Breast epithelium (tissue), 4 donors: Measurements from ENCODE around the gene LYRM4. TPM values are rescaled to one million over a fixed set of nuclear protein-coding genes. Genes with fewer than 3 reads are reported as not detected.

Experiments used
- DNase-seq, 2 donors: peaks; one replicate each; pipeline ENCODE4 v3.0.0-alpha.2; 2019; ENCODE audit warnings: low spot score in 2 of 2
- H3K27ac ChIP-seq, 2 donors: fragments of 200-600 bp; sonication (generic) in 1 of 2; one replicate each; pipeline ENCODE4 v1.5.1; 2016 to 2019; ENCODE audit warnings: mild to moderate bottlenecking in 1 of 2
- H3K27me3 ChIP-seq, 2 donors: fragments of 200-600 bp; sonication (generic) in 1 of 2; one replicate each; pipeline versions ENCODE4 v1.5.1 to v1.6.0; 2017 to 2019; ENCODE audit warnings: control low read depth in 1 of 2, mild to moderate bottlenecking in 1 of 2
- H3K36me3 ChIP-seq: fragments of 200-600 bp; one replicate; pipeline ENCODE4 v1.5.1; 2019
- H3K4me1 ChIP-seq, 2 donors: fragments of 200-600 bp; sonication (generic); one replicate each; pipeline ENCODE4 v1.5.1; 2016 to 2019; ENCODE audit warnings: control low read depth in 1 of 2
- H3K4me3 ChIP-seq, 3 donors: fragments of 200-600 bp; sonication (generic); 1 replicate in 2 of 3; 2 replicates in 1 of 3; pipeline ENCODE4 v1.5.1; 2016 to 2019; ENCODE audit warnings: mild to moderate bottlenecking in 3 of 3, moderate library complexity in 2 of 3
- H3K9me3 ChIP-seq, 2 donors: fragments of 200-600 bp; sonication (generic) in 1 of 2; one replicate each; pipeline ENCODE4 v1.5.1; 2016 to 2019; ENCODE audit warnings: control low read depth in 1 of 2
- POLR2A ChIP-seq: fragments of 450-650 bp; IDR thresholded peaks from one replicate; pipeline ENCODE4 v1.6.1; 2016; ENCODE audit warnings: antibody characterized with exemption, mild to moderate bottlenecking, moderate library complexity
- POLR2AphosphoS5 ChIP-seq, 3 donors: sonication (generic); formaldehyde crosslinking; IDR thresholded peaks; one replicate each; pipeline ENCODE4 v1.6.1; 2017; ENCODE audit warnings: antibody characterized with exemption in 3 of 3
- intact Hi-C: fragments of 100-400 bp; cut with DNase I; formaldehyde crosslinking; loops from one replicate; pipeline ENCODE4 v1.15.1; 2023; ENCODE audit warnings: low total_unique reads
- total RNA-seq, 3 donors: library from RNA; depleted of rRNA; stranded (reverse); fragments of >200 nt; gene quantifications; one replicate each; pipeline ENCODE4 v1.1.0, GENCODE V29; 2016
- TF ChIP-seq, protein P1 (sequence below), 3 donors: fragments of 450-650 bp; IDR thresholded peaks; one replicate each; pipeline ENCODE4 v1.5.1; 2016 to 2017; ENCODE audit warnings: antibody characterized with exemption in 3 of 3, mild to moderate bottlenecking in 3 of 3, moderate library complexity in 3 of 3

LYRM4 gene
- total RNA-seq, 3 donors from 2014 or later = 24.4 to 38.0 (median 25.0) TPM

GRCh38 chr6:5084360-5084780, 176.4 kb downstream of the LYRM4 start:
- Histone ChIP-seq H3K4me3 (peak overlapping the region; percentile 67 to 90 (median 68)), H3K9me3 (no peaks in the 10 kb centered on the region), H3K4me1 (peaks cover 0 to 6% of the 10 kb centered on the region in 2 donors), H3K27me3 (no peaks in the 10 kb centered on the region), H3K27ac (peak overlapping the region; percentile 67 to 94), H3K36me3 (no peaks in the 10 kb centered on the region)
- TF ChIP-seq POLR2AphosphoS5 (IDR thresholded peaks at IDR 0.05) (peak in 1 of 3 donors; percentile 12), POLR2A (no peak)
- DNase-seq = no peak
- intact Hi-C loops = no loop called here

GRCh38 chr6:5083813-5084359, 176.9 kb downstream of the LYRM4 start:
- Histone ChIP-seq H3K27me3 (no peaks in the 10 kb centered on the region), H3K9me3 (no peaks in the 10 kb centered on the region), H3K4me3 (peak overlapping the region; percentile 67 to 90 (median 68)), H3K27ac (peak overlapping the region; percentile 67 to 94), H3K36me3 (no peaks in the 10 kb centered on the region), H3K4me1 (peaks cover 0 to 6% of the 10 kb centered on the region in 2 donors)
- no peak for TF ChIP-seq POLR2AphosphoS5 (IDR thresholded peaks at IDR 0.05)
- no peak for TF ChIP-seq POLR2A
- TF ChIP-seq, protein P1, sequence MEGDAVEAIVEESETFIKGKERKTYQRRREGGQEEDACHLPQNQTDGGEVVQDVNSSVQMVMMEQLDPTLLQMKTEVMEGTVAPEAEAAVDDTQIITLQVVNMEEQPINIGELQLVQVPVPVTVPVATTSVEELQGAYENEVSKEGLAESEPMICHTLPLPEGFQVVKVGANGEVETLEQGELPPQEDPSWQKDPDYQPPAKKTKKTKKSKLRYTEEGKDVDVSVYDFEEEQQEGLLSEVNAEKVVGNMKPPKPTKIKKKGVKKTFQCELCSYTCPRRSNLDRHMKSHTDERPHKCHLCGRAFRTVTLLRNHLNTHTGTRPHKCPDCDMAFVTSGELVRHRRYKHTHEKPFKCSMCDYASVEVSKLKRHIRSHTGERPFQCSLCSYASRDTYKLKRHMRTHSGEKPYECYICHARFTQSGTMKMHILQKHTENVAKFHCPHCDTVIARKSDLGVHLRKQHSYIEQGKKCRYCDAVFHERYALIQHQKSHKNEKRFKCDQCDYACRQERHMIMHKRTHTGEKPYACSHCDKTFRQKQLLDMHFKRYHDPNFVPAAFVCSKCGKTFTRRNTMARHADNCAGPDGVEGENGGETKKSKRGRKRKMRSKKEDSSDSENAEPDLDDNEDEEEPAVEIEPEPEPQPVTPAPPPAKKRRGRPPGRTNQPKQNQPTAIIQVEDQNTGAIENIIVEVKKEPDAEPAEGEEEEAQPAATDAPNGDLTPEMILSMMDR (IDR thresholded peaks at IDR 0.05) = no peak
- intact Hi-C loops = no loop called here
- DNase-seq = no peak

- Histone ChIP-seq H3K36me3 (no peaks in the 10 kb centered on the region), H3K4me3 (no peak overlapping the region), H3K4me1 (peaks cover 0 to 6% of the 10 kb centered on the region in 2 donors), H3K27me3 (no peaks in the 10 kb centered on the region), H3K9me3 (no peaks in the 10 kb centered on the region), H3K27ac (peak overlapping the region in 1 of 2 donors; percentile 94)
- TF ChIP-seq POLR2AphosphoS5 (IDR thresholded peaks at IDR 0.05) = no peak
- TF ChIP-seq, protein P1 (IDR thresholded peaks at IDR 0.05) = no peak
- no peak for TF ChIP-seq POLR2A
- intact Hi-C loops = no loop called here
- no peak for DNase-seq
These were observed 177.5 kb downstream of the LYRM4 start for GRCh38 chr6:5083307-5083583.

GRCh38 chr6:5082487-5083306, 178.1 kb downstream of the LYRM4 start:
- Histone ChIP-seq H3K4me1 (peaks cover 0 to 6% of the 10 kb centered on the region in 2 donors), H3K27me3 (no peaks in the 10 kb centered on the region), H3K36me3 (no peaks in the 10 kb centered on the region), H3K9me3 (no peaks in the 10 kb centered on the region), H3K4me3 (no peak overlapping the region), H3K27ac (peak overlapping the region in 1 of 2 donors; percentile 71)
- no peak for TF ChIP-seq POLR2A
- no peak for TF ChIP-seq POLR2AphosphoS5 (IDR thresholded peaks at IDR 0.05)
- TF ChIP-seq, protein P1 (IDR thresholded peaks at IDR 0.05) = no peak
- DNase-seq = no peak
- intact Hi-C loops = no loop called here

GRCh38 chr6:5081955-5082354, 178.8 kb downstream of the LYRM4 start:
- H3K4me3 ChIP-seq = no peak overlapping the region
- TF ChIP-seq POLR2AphosphoS5 (IDR thresholded peaks at IDR 0.05) (no peak), POLR2A (no peak)
- TF ChIP-seq, protein P1 (IDR thresholded peaks at IDR 0.05) = no peak
- H3K9me3 ChIP-seq = no peaks in the 10 kb centered on the region
- peak overlapping the region in 1 of 2 donors; percentile 71 for H3K27ac ChIP-seq
- no peaks in the 10 kb centered on the region for H3K36me3 ChIP-seq
- no peaks in the 10 kb centered on the region for H3K27me3 ChIP-seq
- peaks cover 0 to 6% of the 10 kb centered on the region in 2 donors for H3K4me1 ChIP-seq
- intact Hi-C loops = no loop called here
- DNase-seq = no peak
